HepG2 (cell line): Measurements from ENCODE around the gene LILRB5.
"Not testable (repeated sequence)": the region's sequence is repeated elsewhere in the genome, so short reads cannot be mapped to it uniquely, and the experiment has no call there.

Experiments
- AGO1 ChIP-seq: fragments of 200-400 bp; formaldehyde crosslinking; IDR thresholded peaks from 2 replicates; pipeline ENCODE4 v1.6.1; 2017; ENCODE audit warnings: mild to moderate bottlenecking, low read depth, low read length, moderate library complexity; ENCODE audit not compliant: poor library complexity, severe bottlenecking
- CHD2 ChIP-seq: IDR thresholded peaks from 2 replicates; pipeline ENCODE4 v1.6.1; 2011; ENCODE audit warnings: low read depth, low read length, improper control_type of control experiment
- CTCF ChIP-seq: sonication (generic); formaldehyde crosslinking; IDR thresholded peaks from 2 replicates; pipeline ENCODE4 v1.5.0; 2020; ENCODE audit warnings: mild to moderate bottlenecking, missing genetic modification reagents, moderate library complexity
- POLR2A ChIP-seq, 2 experiments: IDR thresholded peaks; 2 replicates each; pipeline ENCODE4 v1.6.1; 2011; ENCODE audit warnings: low read depth in 2 of 2, low read length in 2 of 2, mild to moderate bottlenecking in 1 of 2, moderate library complexity in 1 of 2; ENCODE audit not compliant: insufficient read depth in 1 of 2

GRCh38 chr19:54224619-54225018 lies 32.5 kb downstream of the LILRB5 start:
- not testable (repeated sequence) for TF ChIP-seq POLR2A (IDR thresholded peaks at IDR 0.05; ENCODE audit: insufficient read depth in 1 of 2, low read depth in 2 of 2, low read length in 2 of 2); CTCF (CRISPR knock-in tag); CHD2; AGO1
